ENCODE results near the gene NAXE. TPM values are rescaled to one million over a fixed set of nuclear protein-coding genes. Genes with fewer than 3 reads are reported as not detected.

NAXE gene
- total RNA-seq, 1 donor from 2014 or later: 59.6 TPM

GRCh38 chr1:156623946-156624813 is 32.6 kb downstream of the NAXE start:
- peaks cover 11% of the 10 kb centered on the region for H3K4me1 Mint-ChIP-seq (ENCODE audit: low read depth)
- peaks cover 2% of the 10 kb centered on the region for H3K36me3 Mint-ChIP-seq (ENCODE audit: low read depth)
- H3K27ac Mint-ChIP-seq (ENCODE audit: unreplicated experiment): no peak overlapping the region
- no peak for DNase-seq (ENCODE audit: low spot score)
- peak overlapping the region; percentile 61 for H3K4me3 Mint-ChIP-seq (ENCODE audit: unreplicated experiment)
- H3K27me3 Mint-ChIP-seq (ENCODE audit: low read depth): peaks cover 52% of the 10 kb centered on the region
- H3K9me3 Mint-ChIP-seq (ENCODE audit: low read depth): no peaks in the 10 kb centered on the region
- peak; percentile 74 for TF ChIP-seq CTCF (IDR thresholded peaks at IDR 0.05)

GRCh38 chr1:156624814-156625435 is 33.3 kb downstream of the NAXE start:
- TF ChIP-seq CTCF (IDR thresholded peaks at IDR 0.05): no peak
- no peak overlapping the region for H3K27ac Mint-ChIP-seq (ENCODE audit: unreplicated experiment)
- H3K4me1 Mint-ChIP-seq (ENCODE audit: low read depth): peaks cover 9% of the 10 kb centered on the region
- peak overlapping the region; percentile 61 for H3K4me3 Mint-ChIP-seq (ENCODE audit: unreplicated experiment)
- no peak for DNase-seq (ENCODE audit: low spot score)
- H3K27me3 Mint-ChIP-seq (ENCODE audit: low read depth): peaks cover 47% of the 10 kb centered on the region
- H3K9me3 Mint-ChIP-seq (ENCODE audit: low read depth): no peaks in the 10 kb centered on the region
- peaks cover 2% of the 10 kb centered on the region for H3K36me3 Mint-ChIP-seq (ENCODE audit: low read depth)

- Mint-ChIP-seq H3K9me3 (ENCODE audit: low read depth) (no peaks in the 10 kb centered on the region), H3K27me3 (ENCODE audit: low read depth) (peaks cover 42% of the 10 kb centered on the region), H3K4me3 (ENCODE audit: unreplicated experiment) (peak overlapping the region; percentile 61), H3K27ac (ENCODE audit: unreplicated experiment) (no peak overlapping the region), H3K4me1 (ENCODE audit: low read depth) (peaks cover 9% of the 10 kb centered on the region), H3K36me3 (ENCODE audit: low read depth) (peaks cover 2% of the 10 kb centered on the region)
- peak; percentile 90 for TF ChIP-seq CTCF (IDR thresholded peaks at IDR 0.05)
- no peak for DNase-seq (ENCODE audit: low spot score)
Measured at GRCh38 chr1:156625436-156626078, 34.0 kb downstream of the NAXE start.

- Mint-ChIP-seq H3K9me3 (ENCODE audit: low read depth) (no peaks in the 10 kb centered on the region), H3K36me3 (ENCODE audit: low read depth) (peaks cover 2% of the 10 kb centered on the region)
Measured at GRCh38 chr1:156626079-156626438, 34.5 kb downstream of the NAXE start.

More at GRCh38 chr1:156626079-156626438, 34.5 kb downstream of the NAXE start:
- H3K4me1 Mint-ChIP-seq (ENCODE audit: low read depth): peaks cover 9% of the 10 kb centered on the region
- H3K27ac Mint-ChIP-seq (ENCODE audit: unreplicated experiment): no peak overlapping the region
- H3K4me3 Mint-ChIP-seq (ENCODE audit: unreplicated experiment): no peak overlapping the region
- peak; percentile 54 for TF ChIP-seq CTCF (IDR thresholded peaks at IDR 0.05)
- DNase-seq (ENCODE audit: low spot score): no peak
- H3K27me3 Mint-ChIP-seq (ENCODE audit: low read depth): peaks cover 44% of the 10 kb centered on the region

Data from chondrocyte (in vitro differentiated cells).